Measurements from ENCODE around the gene PQBP1. TPM values are rescaled to one million over a fixed set of nuclear protein-coding genes. Genes with fewer than 3 reads are reported as not detected.

PQBP1 gene
- total RNA-seq, 1 experiment from 2014 or later = 126 TPM

DNA sequence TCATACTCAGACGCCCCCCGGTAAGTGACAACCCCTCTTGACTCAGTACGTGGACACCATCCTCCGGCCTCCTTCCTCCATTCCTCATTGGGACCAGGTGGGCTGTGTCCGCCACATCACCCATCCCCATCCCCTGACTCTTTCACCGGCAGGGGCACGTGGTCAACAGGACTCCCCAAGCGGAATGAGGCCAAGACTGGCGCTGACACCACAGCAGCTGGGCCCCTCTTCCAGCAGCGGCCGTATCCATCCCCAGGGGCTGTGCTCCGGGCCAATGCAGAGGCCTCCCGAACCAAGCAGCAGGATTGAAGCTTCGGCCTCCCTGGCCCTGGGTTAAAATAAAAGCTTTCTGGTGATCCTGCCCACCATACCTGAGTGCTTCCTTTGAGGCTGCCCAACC lies 5.0 kb downstream of the PQBP1 start:
- BruUV-seq (replicated peaks) = no TSS peak
- Mint-ChIP-seq H3K4me3 (ENCODE audit: unreplicated experiment) (no peak overlapping the region), H3K27me3 (ENCODE audit: insufficient read depth, unreplicated experiment) (no peaks in the 10 kb centered on the region), H3K9me3 (ENCODE audit: unreplicated experiment) (no peaks in the 10 kb centered on the region), H3K36me3 (ENCODE audit: insufficient read depth, unreplicated experiment) (peaks cover 51% of the 10 kb centered on the region), H3K4me1 (ENCODE audit: insufficient read depth, unreplicated experiment) (no peaks in the 10 kb centered on the region), H3K27ac (ENCODE audit: low read depth, unreplicated experiment) (no peak overlapping the region)
- ChIA-PET CTCF (interaction anchor here (0.6 to 1.1 kb wide), 3 partner anchors 9 to 141 kb away, joined by 3 to 4 read pairs (median 4); partner anchors contain the start of genes GLOD5 and SLC35A2), POLR2A (interaction anchor here (1.4 to 1.5 kb wide), 2 partner anchors 9 to 12 kb away, joined by 5 read pairs; partner anchors contain the start of gene SLC35A2)
- TF ChIP-seq, protein P1, sequence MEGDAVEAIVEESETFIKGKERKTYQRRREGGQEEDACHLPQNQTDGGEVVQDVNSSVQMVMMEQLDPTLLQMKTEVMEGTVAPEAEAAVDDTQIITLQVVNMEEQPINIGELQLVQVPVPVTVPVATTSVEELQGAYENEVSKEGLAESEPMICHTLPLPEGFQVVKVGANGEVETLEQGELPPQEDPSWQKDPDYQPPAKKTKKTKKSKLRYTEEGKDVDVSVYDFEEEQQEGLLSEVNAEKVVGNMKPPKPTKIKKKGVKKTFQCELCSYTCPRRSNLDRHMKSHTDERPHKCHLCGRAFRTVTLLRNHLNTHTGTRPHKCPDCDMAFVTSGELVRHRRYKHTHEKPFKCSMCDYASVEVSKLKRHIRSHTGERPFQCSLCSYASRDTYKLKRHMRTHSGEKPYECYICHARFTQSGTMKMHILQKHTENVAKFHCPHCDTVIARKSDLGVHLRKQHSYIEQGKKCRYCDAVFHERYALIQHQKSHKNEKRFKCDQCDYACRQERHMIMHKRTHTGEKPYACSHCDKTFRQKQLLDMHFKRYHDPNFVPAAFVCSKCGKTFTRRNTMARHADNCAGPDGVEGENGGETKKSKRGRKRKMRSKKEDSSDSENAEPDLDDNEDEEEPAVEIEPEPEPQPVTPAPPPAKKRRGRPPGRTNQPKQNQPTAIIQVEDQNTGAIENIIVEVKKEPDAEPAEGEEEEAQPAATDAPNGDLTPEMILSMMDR (IDR thresholded peaks at IDR 0.05; ENCODE audit: unreplicated experiment) = no peak
- no peak for DNase-seq (ENCODE audit: unreplicated experiment)
- intact Hi-C loops (cut with micrococcal nuclease) = no loop called here

DNA sequence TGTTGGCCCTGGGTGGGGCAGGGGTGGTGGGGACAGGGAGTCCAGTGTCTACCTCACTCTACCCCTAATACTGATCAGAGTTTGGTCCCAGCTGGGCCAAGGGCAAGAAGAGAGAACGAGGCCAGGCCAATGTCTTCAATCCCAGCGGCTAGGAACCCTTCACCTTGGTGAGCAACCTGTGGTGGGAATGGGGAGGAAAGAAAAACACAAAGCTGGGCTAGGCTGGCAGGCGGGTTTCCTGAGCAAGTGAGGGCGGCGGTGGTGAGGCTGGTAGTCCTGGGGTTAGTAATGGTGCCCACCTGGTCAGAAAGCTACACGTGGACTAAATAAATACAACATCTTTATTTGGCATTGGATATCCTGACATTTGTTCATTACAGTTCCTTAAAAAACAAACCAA lies 5.6 kb downstream of the PQBP1 start:
- TF ChIP-seq, protein P1 (IDR thresholded peaks at IDR 0.05; ENCODE audit: unreplicated experiment) = no peak
- no peaks in the 10 kb centered on the region for H3K27me3 Mint-ChIP-seq (ENCODE audit: insufficient read depth, unreplicated experiment)
- no peak overlapping the region for H3K27ac Mint-ChIP-seq (ENCODE audit: low read depth, unreplicated experiment)
- ChIA-PET CTCF (interaction anchor here (0.6 to 1.1 kb wide), 5 partner anchors 8 to 142 kb away, joined by 3 to 6 read pairs (median 4); partner anchors contain the start of genes GLOD5 and SLC35A2), POLR2A (interaction anchor here (1.4 to 1.5 kb wide), 2 partner anchors 9 to 12 kb away, joined by 5 read pairs; partner anchors contain the start of gene SLC35A2)
- intact Hi-C loops (cut with micrococcal nuclease) = no loop called here
- H3K4me1 Mint-ChIP-seq (ENCODE audit: insufficient read depth, unreplicated experiment) = no peaks in the 10 kb centered on the region
- BruUV-seq (replicated peaks) = no TSS peak
- no peak overlapping the region for H3K4me3 Mint-ChIP-seq (ENCODE audit: unreplicated experiment)
- no peak for DNase-seq (ENCODE audit: unreplicated experiment)
- H3K36me3 Mint-ChIP-seq (ENCODE audit: insufficient read depth, unreplicated experiment) = peaks cover 56% of the 10 kb centered on the region
- H3K9me3 Mint-ChIP-seq (ENCODE audit: unreplicated experiment) = no peaks in the 10 kb centered on the region

- H3K36me3 Mint-ChIP-seq (ENCODE audit: insufficient read depth, unreplicated experiment) = peaks cover 59% of the 10 kb centered on the region
- intact Hi-C loops (cut with micrococcal nuclease) = no loop called here
Measured at GRCh38 chrX:48904180-48904579, 6.5 kb downstream of the PQBP1 start.

DNA sequence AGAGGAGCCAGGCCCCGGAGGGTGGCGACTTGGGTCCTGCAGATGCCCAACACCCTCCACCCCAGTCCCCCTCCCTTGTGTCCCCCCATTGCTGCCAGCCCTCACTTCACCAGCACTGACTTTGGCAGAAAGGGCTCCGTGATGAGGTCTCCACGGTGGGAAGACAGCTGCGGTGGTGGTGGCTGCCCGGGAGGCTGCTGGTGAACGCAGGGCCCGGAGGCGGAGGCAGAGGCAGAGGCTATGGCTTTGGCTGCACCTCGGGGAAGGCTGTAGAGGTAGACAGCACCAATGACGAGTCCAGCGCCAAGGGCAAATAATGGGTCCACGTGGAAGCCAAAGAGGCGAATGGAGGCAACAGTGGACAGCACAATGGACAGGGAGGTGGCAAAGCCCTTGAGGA lies 6.9 kb downstream of the PQBP1 start:
- TF ChIP-seq, protein P1 (IDR thresholded peaks at IDR 0.05; ENCODE audit: unreplicated experiment) = no peak
- Mint-ChIP-seq H3K9me3 (ENCODE audit: unreplicated experiment) (no peaks in the 10 kb centered on the region), H3K4me3 (ENCODE audit: unreplicated experiment) (no peak overlapping the region), H3K36me3 (ENCODE audit: insufficient read depth, unreplicated experiment) (peaks cover 55% of the 10 kb centered on the region), H3K27me3 (ENCODE audit: insufficient read depth, unreplicated experiment) (no peaks in the 10 kb centered on the region), H3K4me1 (ENCODE audit: insufficient read depth, unreplicated experiment) (no peaks in the 10 kb centered on the region), H3K27ac (ENCODE audit: low read depth, unreplicated experiment) (no peak overlapping the region)
- POLR2A ChIA-PET = no interaction called here
- no peak for DNase-seq (ENCODE audit: unreplicated experiment)
- intact Hi-C loops (cut with micrococcal nuclease) = no loop called here
- CTCF ChIA-PET = no interaction called here
- no TSS peak for BruUV-seq (replicated peaks)

More at GRCh38 chrX:48904180-48904579, 6.5 kb downstream of the PQBP1 start:
- TF ChIP-seq, protein P1 (IDR thresholded peaks at IDR 0.05; ENCODE audit: unreplicated experiment) = no peak
- ChIA-PET POLR2A (interaction anchor here (0.5 to 1.4 kb wide), 2 partner anchors 8 to 12 kb away, joined by 4 to 5 read pairs; partner anchors contain the start of gene SLC35A2), CTCF (interaction anchor here (0.7 to 0.9 kb wide), 2 partner anchors 11 to 13 kb away, joined by 3 to 6 read pairs; no protein-coding TSS in a partner anchor)
- no peaks in the 10 kb centered on the region for H3K4me1 Mint-ChIP-seq (ENCODE audit: insufficient read depth, unreplicated experiment)
- no peak for DNase-seq (ENCODE audit: unreplicated experiment)
- BruUV-seq (replicated peaks) = no TSS peak
- no peak overlapping the region for H3K27ac Mint-ChIP-seq (ENCODE audit: low read depth, unreplicated experiment)
- H3K4me3 Mint-ChIP-seq (ENCODE audit: unreplicated experiment) = no peak overlapping the region
- H3K27me3 Mint-ChIP-seq (ENCODE audit: insufficient read depth, unreplicated experiment) = no peaks in the 10 kb centered on the region
- H3K9me3 Mint-ChIP-seq (ENCODE audit: unreplicated experiment) = no peaks in the 10 kb centered on the region
